ENCODE measurements around the gene IL6ST. TPM values are rescaled to one million over a fixed set of nuclear protein-coding genes. Genes with fewer than 3 reads are reported as not detected.

IL6ST gene
- total RNA-seq, 1 donor from 2014 or later, result 192 TPM

DNA sequence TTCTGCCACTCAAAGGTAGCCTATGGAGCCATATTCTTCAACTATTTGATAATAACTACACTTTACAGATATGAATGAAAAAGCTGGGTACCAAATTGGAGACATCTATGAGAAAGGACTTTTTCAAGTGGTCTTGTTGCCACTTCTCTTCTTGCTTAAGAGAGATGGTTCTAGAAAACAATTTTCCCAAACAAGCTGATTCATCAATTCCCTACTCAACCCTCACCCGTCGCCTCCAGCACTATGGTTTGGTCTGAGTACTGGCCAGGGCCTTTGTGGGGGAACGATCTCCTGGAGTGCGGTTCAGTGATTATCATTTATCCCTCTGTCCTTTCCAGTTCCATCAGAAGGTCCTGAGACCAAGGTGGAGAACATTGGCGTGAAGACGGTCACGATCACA, 86.8 kb downstream of the IL6ST start:
- Histone ChIP-seq H3K4me3 (no peak overlapping the region), H3K4me1 (no peaks in the 10 kb centered on the region), H3K36me3 (no peaks in the 10 kb centered on the region), H3K9me3 (no peaks in the 10 kb centered on the region), H3K27me3 (no peaks in the 10 kb centered on the region), H3K27ac (no peak overlapping the region)
- intact Hi-C loops (cut with DNase I), result no loop called here
- no peak for DNase-seq (ENCODE audit: low spot score in 2 of 2)
- no peak for TF ChIP-seq CTCF (IDR thresholded peaks at IDR 0.05)

DNA sequence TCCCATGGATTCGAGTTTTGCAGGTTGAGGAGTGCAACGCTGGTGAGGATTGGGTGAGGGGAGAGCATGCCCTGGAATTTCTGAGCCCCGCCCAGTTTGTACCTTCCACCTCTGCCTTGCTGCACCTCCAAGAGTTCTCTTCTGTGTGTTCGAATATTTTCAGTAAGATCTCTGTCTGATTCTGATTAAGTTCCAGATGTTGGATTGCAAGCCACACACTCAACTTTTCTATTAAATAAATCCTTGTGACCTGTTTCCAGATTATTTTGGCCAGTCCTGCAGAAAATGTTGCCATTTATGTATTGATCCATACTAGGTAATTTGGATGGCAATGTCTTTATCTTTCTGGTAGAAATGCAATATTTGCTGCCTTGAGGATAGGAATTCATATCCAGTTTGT, 89.5 kb downstream of the IL6ST start:
- Histone ChIP-seq H3K36me3 (no peaks in the 10 kb centered on the region), H3K27ac (no peak overlapping the region), H3K27me3 (no peaks in the 10 kb centered on the region), H3K4me3 (no peak overlapping the region), H3K9me3 (no peaks in the 10 kb centered on the region), H3K4me1 (no peaks in the 10 kb centered on the region)
- intact Hi-C loops (cut with DNase I), result no loop called here
- TF ChIP-seq CTCF (IDR thresholded peaks at IDR 0.05), result no peak
- DNase-seq (ENCODE audit: low spot score in 2 of 2), result no peak

- no peaks in the 10 kb centered on the region for H3K4me1 ChIP-seq
- H3K4me3 ChIP-seq, result no peak overlapping the region
- intact Hi-C loops (cut with DNase I), result no loop called here
- no peak overlapping the region for H3K27ac ChIP-seq
- TF ChIP-seq CTCF (IDR thresholded peaks at IDR 0.05), result no peak
- H3K36me3 ChIP-seq, result no peaks in the 10 kb centered on the region
- no peaks in the 10 kb centered on the region for H3K27me3 ChIP-seq
- no peaks in the 10 kb centered on the region for H3K9me3 ChIP-seq
- DNase-seq (ENCODE audit: low spot score in 2 of 2), result no peak
Measured at GRCh38 chr5:55904152-55904551, 90.6 kb downstream of the IL6ST start.

DNA sequence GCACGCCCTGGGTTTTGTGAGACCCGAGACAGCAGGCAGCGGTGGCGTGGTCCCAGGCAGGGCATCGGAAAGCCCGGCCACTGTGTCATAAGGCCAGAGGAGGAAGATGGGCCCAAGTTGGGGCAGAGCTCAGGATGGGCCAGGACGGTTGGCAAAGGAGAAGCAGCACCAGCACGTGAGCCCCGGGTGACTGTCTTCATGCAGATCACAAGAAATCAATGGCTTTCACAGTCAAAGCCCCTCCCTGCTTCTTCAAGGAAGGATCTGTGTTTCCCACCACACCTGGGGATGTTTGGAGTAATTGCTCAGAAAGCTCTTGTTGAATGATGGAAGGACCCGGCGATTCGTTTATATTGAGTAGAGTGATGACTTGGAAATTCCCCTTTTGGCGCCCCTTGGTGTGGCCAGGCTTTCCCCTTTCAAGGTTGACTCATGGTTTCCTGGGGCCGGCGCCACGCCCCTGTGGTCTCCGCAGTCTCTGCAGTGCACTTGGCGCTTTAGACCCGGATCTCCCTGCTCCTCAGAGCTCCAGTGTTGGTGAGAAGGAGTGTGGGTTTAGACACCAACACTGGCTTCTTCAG, 91.6 kb downstream of the IL6ST start:
- intact Hi-C loops (cut with DNase I), result no loop called here
- H3K4me1 ChIP-seq, result no peaks in the 10 kb centered on the region

GRCh38 chr5:55902696-55903095, 92.1 kb downstream of the IL6ST start:
- no peak for TF ChIP-seq CTCF (IDR thresholded peaks at IDR 0.05)
- Histone ChIP-seq H3K4me3 (no peak overlapping the region), H3K4me1 (peaks cover 0 to 2% of the 10 kb centered on the region in 2 donors), H3K27me3 (no peaks in the 10 kb centered on the region), H3K9me3 (no peaks in the 10 kb centered on the region), H3K36me3 (no peaks in the 10 kb centered on the region), H3K27ac (no peak overlapping the region)
- DNase-seq (ENCODE audit: low spot score in 2 of 2), result no peak
- intact Hi-C loops (cut with DNase I), result no loop called here

More for the DNA sequence above, 91.6 kb downstream of the IL6ST start:
- Histone ChIP-seq H3K27me3 (no peaks in the 10 kb centered on the region), H3K9me3 (no peaks in the 10 kb centered on the region), H3K4me3 (no peak overlapping the region), H3K27ac (no peak overlapping the region), H3K36me3 (no peaks in the 10 kb centered on the region)
- TF ChIP-seq CTCF (IDR thresholded peaks at IDR 0.05), result no peak
- no peak for DNase-seq (ENCODE audit: low spot score in 2 of 2)

DNA sequence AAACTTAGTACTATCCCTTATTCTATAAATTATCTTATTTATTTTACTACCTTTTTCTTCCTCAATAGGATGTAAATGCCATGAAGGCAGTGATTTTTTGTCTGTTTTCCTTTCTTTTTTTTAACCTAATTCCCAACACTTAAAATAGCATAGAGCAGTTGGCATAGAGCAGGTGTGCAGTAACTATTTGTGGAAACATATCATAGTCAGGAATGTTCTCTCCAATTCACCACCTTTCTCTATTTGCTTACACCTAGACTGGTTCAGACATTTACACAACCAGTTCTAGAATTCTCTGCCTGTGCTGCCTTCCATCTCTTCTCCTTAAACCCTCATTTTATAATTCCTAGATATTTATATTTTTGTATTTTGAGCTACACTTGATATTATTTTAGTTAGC, 94.0 kb downstream of the IL6ST start:
- no peak for TF ChIP-seq CTCF (IDR thresholded peaks at IDR 0.05)
- no peak overlapping the region for H3K27ac ChIP-seq
- intact Hi-C loops (cut with DNase I), result no loop called here
- no peaks in the 10 kb centered on the region for H3K27me3 ChIP-seq
- H3K36me3 ChIP-seq, result no peaks in the 10 kb centered on the region
- H3K9me3 ChIP-seq, result no peaks in the 10 kb centered on the region
- peaks cover 0 to 2% of the 10 kb centered on the region in 2 donors for H3K4me1 ChIP-seq
- no peak for DNase-seq (ENCODE audit: low spot score in 2 of 2)
- no peak overlapping the region for H3K4me3 ChIP-seq
